Parathyroid adenoma (tissue), 2 donors: ENCODE results near the gene SPRR5.

ENCODE experiments used
- H2AFZ ChIP-seq: fragments of 300-600 bp; sonication (generic); one replicate; pipeline ENCODE4 v1.7.0; 2017; ENCODE audit warnings: antibody characterized with exemption, mild to moderate bottlenecking
- H3K27ac ChIP-seq: fragments of 300-600 bp; sonication (generic); one replicate; pipeline ENCODE4 v1.7.0; 2017
- H3K27me3 ChIP-seq: fragments of 300-600 bp; sonication (generic); one replicate; pipeline ENCODE4 v1.7.0; 2017; ENCODE audit warnings: low read length; ENCODE audit not compliant: control insufficient read depth, insufficient read depth
- H3K36me3 ChIP-seq: fragments of 300-600 bp; sonication (generic); one replicate; pipeline ENCODE4 v1.7.0; 2017; ENCODE audit warnings: low read length; ENCODE audit not compliant: control insufficient read depth, insufficient read depth
- H3K4me1 ChIP-seq: fragments of 300-600 bp; sonication (generic); one replicate; pipeline ENCODE4 v1.7.0; 2017; ENCODE audit warnings: control low read depth
- H3K4me2 ChIP-seq: fragments of 300-600 bp; sonication (generic); one replicate; pipeline ENCODE4 v1.7.0; 2017; ENCODE audit warnings: low read length
- H3K4me3 ChIP-seq: fragments of 300-600 bp; sonication (generic); one replicate; pipeline ENCODE4 v1.7.0; 2017; ENCODE audit warnings: low read depth, low read length
- H3K79me2 ChIP-seq: fragments of 300-600 bp; sonication (generic); one replicate; pipeline ENCODE4 v1.7.0; 2017; ENCODE audit warnings: control low read depth
- H3K9ac ChIP-seq: fragments of 300-600 bp; sonication (generic); one replicate; pipeline ENCODE4 v1.7.0; 2017; ENCODE audit warnings: mild to moderate bottlenecking
- H3K9me3 ChIP-seq: fragments of 300-600 bp; sonication (generic); one replicate; pipeline ENCODE4 v1.7.0; 2017; ENCODE audit warnings: low read length; ENCODE audit not compliant: control insufficient read depth
- CTCF ChIP-seq: fragments of 300-600 bp; sonication (generic); IDR thresholded peaks from one replicate; pipeline ENCODE4 v1.7.0; 2017; ENCODE audit warnings: antibody characterized with exemption, mild to moderate bottlenecking
- donor health status: primary hyperparathyroidism.

SPRR5 gene

GRCh38 chr1:152977614-152978013 is 30.6 kb downstream of the SPRR5 start:
- no peaks in the 10 kb centered on the region for H3K36me3 ChIP-seq
- H3K4me1 ChIP-seq = no peaks in the 10 kb centered on the region
- no peaks in the 10 kb centered on the region for H3K79me2 ChIP-seq
- no peak for TF ChIP-seq CTCF
- H2AFZ ChIP-seq = no peak overlapping the region
- no peak overlapping the region for H3K27ac ChIP-seq
- H3K27me3 ChIP-seq = no peaks in the 10 kb centered on the region
- no peak overlapping the region for H3K9ac ChIP-seq
- H3K4me3 ChIP-seq = no peak overlapping the region
- H3K4me2 ChIP-seq = no peak overlapping the region
- no peaks in the 10 kb centered on the region for H3K9me3 ChIP-seq

GRCh38 chr1:152980676-152981075 is 33.7 kb downstream of the SPRR5 start:
- no peaks in the 10 kb centered on the region for H3K79me2 ChIP-seq
- no peak overlapping the region for H2AFZ ChIP-seq
- H3K27ac ChIP-seq = no peak overlapping the region
- H3K36me3 ChIP-seq = no peaks in the 10 kb centered on the region
- no peak overlapping the region for H3K4me2 ChIP-seq
- no peak overlapping the region for H3K4me3 ChIP-seq
- H3K9me3 ChIP-seq = no peaks in the 10 kb centered on the region
- no peak overlapping the region for H3K9ac ChIP-seq
- H3K27me3 ChIP-seq = no peaks in the 10 kb centered on the region
- TF ChIP-seq CTCF = no peak
- H3K4me1 ChIP-seq = no peaks in the 10 kb centered on the region

GRCh38 chr1:152981146-152981871 is 34.3 kb downstream of the SPRR5 start:
- H2AFZ ChIP-seq = no peak overlapping the region
- no peaks in the 10 kb centered on the region for H3K79me2 ChIP-seq
- H3K27me3 ChIP-seq = no peaks in the 10 kb centered on the region
- H3K4me3 ChIP-seq = no peak overlapping the region
- H3K27ac ChIP-seq = no peak overlapping the region
- no peak for TF ChIP-seq CTCF
- H3K9ac ChIP-seq = no peak overlapping the region
- H3K36me3 ChIP-seq = no peaks in the 10 kb centered on the region
- H3K9me3 ChIP-seq = no peaks in the 10 kb centered on the region
- H3K4me1 ChIP-seq = no peaks in the 10 kb centered on the region
- H3K4me2 ChIP-seq = no peak overlapping the region

GRCh38 chr1:152982076-152982475 is 35.1 kb downstream of the SPRR5 start:
- H3K27me3 ChIP-seq = no peaks in the 10 kb centered on the region
- no peaks in the 10 kb centered on the region for H3K4me1 ChIP-seq
- H3K9me3 ChIP-seq = no peaks in the 10 kb centered on the region
- H3K27ac ChIP-seq = no peak overlapping the region
- no peak overlapping the region for H2AFZ ChIP-seq
- H3K79me2 ChIP-seq = no peaks in the 10 kb centered on the region
- no peak overlapping the region for H3K9ac ChIP-seq
- TF ChIP-seq CTCF = no peak
- H3K4me3 ChIP-seq = no peak overlapping the region
- no peaks in the 10 kb centered on the region for H3K36me3 ChIP-seq
- H3K4me2 ChIP-seq = no peak overlapping the region

- Histone ChIP-seq H3K27me3 (no peaks in the 10 kb centered on the region), H3K27ac (no peak overlapping the region), H3K4me1 (no peaks in the 10 kb centered on the region), H3K36me3 (no peaks in the 10 kb centered on the region), H3K4me3 (no peak overlapping the region), H3K79me2 (no peaks in the 10 kb centered on the region), H3K9ac (no peak overlapping the region), H3K9me3 (no peaks in the 10 kb centered on the region), H2AFZ (no peak overlapping the region), H3K4me2 (no peak overlapping the region)
- TF ChIP-seq CTCF = no peak
These were observed 36.2 kb downstream of the SPRR5 start for GRCh38 chr1:152983234-152983633.
